HepG2 (cell line): Measurements from ENCODE around the gene PHF13. TPM values are rescaled to one million over a fixed set of nuclear protein-coding genes. Genes with fewer than 3 reads are reported as not detected.

ENCODE experiments used
- PBX2 ChIP-seq: IDR thresholded peaks from 2 replicates; pipeline ENCODE4 v1.6.1; 2016; ENCODE audit warnings: control low read depth
- ZKSCAN1 ChIP-seq: fragments of 150-350 bp; IDR thresholded peaks from 2 replicates; pipeline ENCODE4 v1.6.1; 2014; ENCODE audit warnings: low read length
- ZNF205 ChIP-seq: IDR thresholded peaks from 2 replicates; pipeline ENCODE4 v1.6.1; 2018; ENCODE audit warnings: missing biosample characterization, missing genetic modification reagents
- polyA plus RNA-seq, 8 experiments: library from polyadenylated mRNA; depleted of rRNA in 3 of 8; stranded (reverse) in 7 of 8; unstranded in 1 of 8; fragments of >200 nt; fragmentation: Illumina TruSeq in 4 of 8; extraction: Trizol in 4 of 8; gene quantifications; 2 replicates each; pipeline versions ENCODE4 v1.2.1 to v1.2.3, GENCODE V29; 2011 to 2016; ENCODE audit warnings: low read depth in 4 of 8, missing spikeins in 1 of 8, mixed read lengths in 1 of 8; ENCODE audit not compliant: insufficient read depth in 1 of 8
- total RNA-seq, 5 experiments: library from RNA; depleted of rRNA; stranded (reverse); fragments of >200 nt; fragmentation: Illumina TruSeq; extraction: Trizol; gene quantifications; 2 replicates each; pipeline ENCODE4 v1.2.3, GENCODE V29; 2016; ENCODE audit warnings: low read depth in 1 of 5
- TF ChIP-seq, protein P1 (sequence below): sonication (generic); formaldehyde crosslinking; IDR thresholded peaks from 2 replicates; pipeline ENCODE4 v1.4.0; 2020; ENCODE audit warnings: missing genetic modification reagents, borderline replicate concordance
- TF ChIP-seq, protein P2 (sequence below): sonication (generic); formaldehyde crosslinking; conservative IDR thresholded peaks from 2 replicates; pipeline ENCODE4 v1.8.1; 2023; ENCODE audit warnings: missing genetic modification reagents
- TF ChIP-seq, protein P3 (sequence below): sonication (generic); formaldehyde crosslinking; IDR thresholded peaks from 2 replicates; pipeline ENCODE4 v1.4.0; 2020; ENCODE audit warnings: missing genetic modification reagents, borderline replicate concordance

The PHF13 gene
- total and polyA plus RNA-seq, 2 of the 13 experiments (the other 11 are each of a cell fraction or from before 2014, with no cell fraction given) = 4.7 to 7.4 TPM

GRCh38 chr1:6582370-6582769 lies 31.2 kb upstream of the PHF13 start (continued):
- TF ChIP-seq PBX2 = no peak
- TF ChIP-seq ZKSCAN1 = no peak
- TF ChIP-seq, protein P1, sequence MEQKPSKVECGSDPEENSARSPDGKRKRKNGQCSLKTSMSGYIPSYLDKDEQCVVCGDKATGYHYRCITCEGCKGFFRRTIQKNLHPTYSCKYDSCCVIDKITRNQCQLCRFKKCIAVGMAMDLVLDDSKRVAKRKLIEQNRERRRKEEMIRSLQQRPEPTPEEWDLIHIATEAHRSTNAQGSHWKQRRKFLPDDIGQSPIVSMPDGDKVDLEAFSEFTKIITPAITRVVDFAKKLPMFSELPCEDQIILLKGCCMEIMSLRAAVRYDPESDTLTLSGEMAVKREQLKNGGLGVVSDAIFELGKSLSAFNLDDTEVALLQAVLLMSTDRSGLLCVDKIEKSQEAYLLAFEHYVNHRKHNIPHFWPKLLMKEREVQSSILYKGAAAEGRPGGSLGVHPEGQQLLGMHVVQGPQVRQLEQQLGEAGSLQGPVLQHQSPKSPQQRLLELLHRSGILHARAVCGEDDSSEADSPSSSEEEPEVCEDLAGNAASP = 0 out of 2 replicates have a peak, but pooled peaks have one; percentile 70
- TF ChIP-seq, protein P2, sequence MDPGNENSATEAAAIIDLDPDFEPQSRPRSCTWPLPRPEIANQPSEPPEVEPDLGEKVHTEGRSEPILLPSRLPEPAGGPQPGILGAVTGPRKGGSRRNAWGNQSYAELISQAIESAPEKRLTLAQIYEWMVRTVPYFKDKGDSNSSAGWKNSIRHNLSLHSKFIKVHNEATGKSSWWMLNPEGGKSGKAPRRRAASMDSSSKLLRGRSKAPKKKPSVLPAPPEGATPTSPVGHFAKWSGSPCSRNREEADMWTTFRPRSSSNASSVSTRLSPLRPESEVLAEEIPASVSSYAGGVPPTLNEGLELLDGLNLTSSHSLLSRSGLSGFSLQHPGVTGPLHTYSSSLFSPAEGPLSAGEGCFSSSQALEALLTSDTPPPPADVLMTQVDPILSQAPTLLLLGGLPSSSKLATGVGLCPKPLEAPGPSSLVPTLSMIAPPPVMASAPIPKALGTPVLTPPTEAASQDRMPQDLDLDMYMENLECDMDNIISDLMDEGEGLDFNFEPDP (CRISPR knock-in tag) = no peak
- TF ChIP-seq ZNF205 (CRISPR knock-in tag) = peak; percentile 55
- TF ChIP-seq, protein P3, sequence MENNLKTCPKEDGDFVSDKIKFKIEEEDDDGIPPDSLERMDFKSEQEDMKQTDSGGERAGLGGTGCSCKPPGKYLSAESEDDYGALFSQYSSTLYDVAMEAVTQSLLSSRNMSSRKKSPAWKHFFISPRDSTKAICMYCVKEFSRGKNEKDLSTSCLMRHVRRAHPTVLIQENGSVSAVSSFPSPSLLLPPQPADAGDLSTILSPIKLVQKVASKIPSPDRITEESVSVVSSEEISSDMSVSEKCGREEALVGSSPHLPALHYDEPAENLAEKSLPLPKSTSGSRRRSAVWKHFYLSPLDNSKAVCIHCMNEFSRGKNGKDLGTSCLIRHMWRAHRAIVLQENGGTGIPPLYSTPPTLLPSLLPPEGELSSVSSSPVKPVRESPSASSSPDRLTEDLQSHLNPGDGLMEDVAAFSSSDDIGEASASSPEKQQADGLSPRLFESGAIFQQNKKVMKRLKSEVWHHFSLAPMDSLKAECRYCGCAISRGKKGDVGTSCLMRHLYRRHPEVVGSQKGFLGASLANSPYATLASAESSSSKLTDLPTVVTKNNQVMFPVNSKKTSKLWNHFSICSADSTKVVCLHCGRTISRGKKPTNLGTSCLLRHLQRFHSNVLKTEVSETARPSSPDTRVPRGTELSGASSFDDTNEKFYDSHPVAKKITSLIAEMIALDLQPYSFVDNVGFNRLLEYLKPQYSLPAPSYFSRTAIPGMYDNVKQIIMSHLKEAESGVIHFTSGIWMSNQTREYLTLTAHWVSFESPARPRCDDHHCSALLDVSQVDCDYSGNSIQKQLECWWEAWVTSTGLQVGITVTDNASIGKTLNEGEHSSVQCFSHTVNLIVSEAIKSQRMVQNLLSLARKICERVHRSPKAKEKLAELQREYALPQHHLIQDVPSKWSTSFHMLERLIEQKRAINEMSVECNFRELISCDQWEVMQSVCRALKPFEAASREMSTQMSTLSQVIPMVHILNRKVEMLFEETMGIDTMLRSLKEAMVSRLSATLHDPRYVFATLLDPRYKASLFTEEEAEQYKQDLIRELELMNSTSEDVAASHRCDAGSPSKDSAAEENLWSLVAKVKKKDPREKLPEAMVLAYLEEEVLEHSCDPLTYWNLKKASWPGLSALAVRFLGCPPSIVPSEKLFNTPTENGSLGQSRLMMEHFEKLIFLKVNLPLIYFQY (CRISPR knock-in tag) = peak; percentile 80; the same call in 1 of the 2 replicates
